ENCODE measurements around the gene TBC1D22A.

TBC1D22A gene

GRCh38 chr22:47201186-47201995, 438.9 kb downstream of the TBC1D22A start:
- DNase-seq: peak; percentile 5

- DNase-seq: peak; percentile 1
These were observed 439.8 kb downstream of the TBC1D22A start for GRCh38 chr22:47201996-47202818.

- peak; percentile 3 for DNase-seq
These were observed 440.5 kb downstream of the TBC1D22A start for GRCh38 chr22:47202819-47203553.

GRCh38 chr22:47203554-47203991, 441.1 kb downstream of the TBC1D22A start:
- DNase-seq: peak; percentile 6

- peak; percentile 1 for DNase-seq
These were observed 441.8 kb downstream of the TBC1D22A start for GRCh38 chr22:47204002-47204979.

- DNase-seq: peak; percentile 6
These were observed 442.6 kb downstream of the TBC1D22A start for GRCh38 chr22:47205081-47205491.

GRCh38 chr22:47205554-47205953, 443.1 kb downstream of the TBC1D22A start:
- DNase-seq: peak; percentile 5

GRCh38 chr22:47206164-47206563, 443.7 kb downstream of the TBC1D22A start:
- DNase-seq: peak; percentile 2

- DNase-seq: no peak
These were observed 444.3 kb downstream of the TBC1D22A start for GRCh38 chr22:47206666-47207218.

- DNase-seq: peak; percentile 2
These were observed 444.9 kb downstream of the TBC1D22A start for GRCh38 chr22:47207387-47207786.

GRCh38 chr22:47207846-47208554, 445.6 kb downstream of the TBC1D22A start:
- peak; percentile 2 for DNase-seq

- DNase-seq: no peak
These were observed 446.2 kb downstream of the TBC1D22A start for GRCh38 chr22:47208630-47209029.

GRCh38 chr22:47209040-47209514, 446.6 kb downstream of the TBC1D22A start:
- DNase-seq: peak; percentile 1

- DNase-seq: peak; percentile 5
These were observed 447.1 kb downstream of the TBC1D22A start for GRCh38 chr22:47209547-47210023.

- DNase-seq: peak; percentile 1
These were observed 447.7 kb downstream of the TBC1D22A start for GRCh38 chr22:47210112-47210657.

- no peak for DNase-seq
These were observed 448.2 kb downstream of the TBC1D22A start for GRCh38 chr22:47210686-47211085.

GRCh38 chr22:47213571-47214230, 451.3 kb downstream of the TBC1D22A start:
- DNase-seq: no peak

GRCh38 chr22:47215851-47216250, 453.4 kb downstream of the TBC1D22A start:
- no peak for DNase-seq

- no peak for DNase-seq
These were observed 456.2 kb downstream of the TBC1D22A start for GRCh38 chr22:47218671-47219070.

GRCh38 chr22:47219789-47220188, 457.3 kb downstream of the TBC1D22A start:
- DNase-seq: no peak

Data from activated CD4-positive, alpha-beta T cell treated with anti-CD3 and anti-CD28 coated beads for 1 hour (primary cell).